Left ventricle myocardium inferior (tissue), 1 donor: ENCODE measurements around the gene RASA3. TPM values are rescaled to one million over a fixed set of nuclear protein-coding genes. Genes with fewer than 3 reads are reported as not detected.

ENCODE experiments used
- DNase-seq: peaks from one replicate; pipeline ENCODE4 v3.0.0-alpha.2; 2020
- H3K27ac ChIP-seq: fragments of 200-600 bp; replicated peaks from 2 replicates; pipeline ENCODE4 v1.8.0; 2021
- H3K27me3 ChIP-seq: fragments of 200-600 bp; 2 replicates; pipeline ENCODE4 v1.8.0; 2021; ENCODE audit warnings: low read depth
- H3K36me3 ChIP-seq: fragments of 200-600 bp; 2 replicates; pipeline ENCODE4 v1.8.0; 2021
- H3K4me1 ChIP-seq: fragments of 200-600 bp; 2 replicates; pipeline ENCODE4 v1.8.0; 2021
- H3K4me3 ChIP-seq: fragments of 200-600 bp; 2 replicates; pipeline ENCODE4 v1.8.0; 2021; ENCODE audit warnings: mild to moderate bottlenecking, moderate library complexity
- H3K9me3 ChIP-seq: fragments of 200-600 bp; replicated peaks from 2 replicates; pipeline ENCODE4 v1.8.0; 2021
- CTCF ChIP-seq: fragments of 200-600 bp; IDR thresholded peaks from 2 replicates; pipeline ENCODE4 v1.8.0; 2021; ENCODE audit warnings: antibody characterized with exemption, mild to moderate bottlenecking, borderline replicate concordance
- intact Hi-C: fragments of 100-400 bp; cut with micrococcal nuclease; formaldehyde crosslinking; loops from one replicate; pipeline ENCODE4 v1.11.0; 2022
- total RNA-seq: library from RNA; stranded (reverse); fragmentation: NEBNext Ultra II Directional; extraction: Animal tissue kit (Norgen Biotek cat#: 25700); gene quantifications from one replicate; pipeline ENCODE4 v1.2.1, GENCODE V29; 2021
- donor health status: DM: no; HTN: yes; CAD: no; lungs with severe emphysema.

RASA3 gene
- total RNA-seq, 1 donor from 2014 or later, result 9.5 TPM

GRCh38 chr13:114095486-114095885 lies 36.9 kb downstream of the RASA3 start:
- Histone ChIP-seq H3K4me1 (peaks cover 21% of the 10 kb centered on the region), H3K27ac (no peak overlapping the region), H3K27me3 (no peaks in the 10 kb centered on the region), H3K9me3 (peaks cover 30% of the 10 kb centered on the region), H3K36me3 (no peaks in the 10 kb centered on the region), H3K4me3 (no peak overlapping the region)
- intact Hi-C loops, result no loop called here
- no peak for DNase-seq
- no peak for TF ChIP-seq CTCF

DNA sequence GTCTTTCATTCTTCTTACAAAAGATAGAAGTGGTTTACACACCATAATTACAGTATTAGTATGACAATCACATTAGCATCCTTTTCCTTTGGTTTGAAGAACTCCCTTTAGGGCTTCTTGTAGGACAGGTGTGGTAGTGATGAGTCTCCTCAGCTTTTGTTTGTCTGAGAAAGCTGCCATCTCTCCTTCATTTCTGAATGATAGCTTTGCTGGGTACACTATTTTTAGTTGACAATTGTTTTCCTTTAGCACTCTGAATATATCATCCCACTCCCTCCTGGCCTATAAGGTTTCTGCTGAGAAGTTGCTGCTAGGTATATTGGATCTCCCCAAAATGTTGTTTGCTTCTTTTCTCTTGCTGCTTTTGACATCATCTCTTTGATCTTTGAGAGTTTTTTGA lies 39.3 kb downstream of the RASA3 start:
- Histone ChIP-seq H3K9me3 (peaks cover 30% of the 10 kb centered on the region), H3K27me3 (no peaks in the 10 kb centered on the region), H3K4me3 (no peak overlapping the region), H3K27ac (no peak overlapping the region), H3K36me3 (no peaks in the 10 kb centered on the region), H3K4me1 (peaks cover 2% of the 10 kb centered on the region)
- intact Hi-C loops, result no loop called here
- DNase-seq, result no peak
- no peak for TF ChIP-seq CTCF

- Histone ChIP-seq H3K9me3 (peaks cover 30% of the 10 kb centered on the region), H3K4me1 (no peaks in the 10 kb centered on the region), H3K4me3 (no peak overlapping the region), H3K36me3 (no peaks in the 10 kb centered on the region), H3K27ac (no peak overlapping the region), H3K27me3 (no peaks in the 10 kb centered on the region)
- no peak for TF ChIP-seq CTCF
- intact Hi-C loops, result no loop called here
- no peak for DNase-seq
Observed at GRCh38 chr13:114092468-114092867, 40.0 kb downstream of the RASA3 start.

DNA sequence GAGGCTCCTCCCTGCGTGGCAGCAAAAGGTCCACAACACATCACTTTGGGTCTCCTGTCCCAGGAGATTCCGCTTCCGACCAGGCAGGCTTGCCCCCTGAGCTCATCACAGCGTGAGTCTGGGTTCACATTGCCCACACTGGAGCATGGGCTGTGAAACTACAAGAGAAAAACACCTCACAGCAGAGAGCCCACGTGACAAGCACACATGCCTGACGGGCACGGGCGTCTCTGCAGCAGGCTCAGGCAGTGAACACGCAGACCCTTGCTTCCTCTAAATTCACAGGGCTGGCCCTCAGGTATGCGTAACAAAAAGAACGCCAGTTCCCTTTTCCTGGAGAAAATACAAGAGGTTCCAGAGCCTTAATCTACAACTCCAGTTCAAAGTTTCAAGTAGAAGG lies 41.9 kb downstream of the RASA3 start:
- intact Hi-C loops, result no loop called here
- no peaks in the 10 kb centered on the region for H3K36me3 ChIP-seq
- H3K9me3 ChIP-seq, result peaks cover 30% of the 10 kb centered on the region
- H3K27me3 ChIP-seq, result no peaks in the 10 kb centered on the region
- H3K4me3 ChIP-seq, result no peak overlapping the region
- no peak for TF ChIP-seq CTCF
- no peak overlapping the region for H3K27ac ChIP-seq
- no peak for DNase-seq
- H3K4me1 ChIP-seq, result no peaks in the 10 kb centered on the region

GRCh38 chr13:114089751-114090400 lies 42.5 kb downstream of the RASA3 start:
- intact Hi-C loops, result no loop called here
- DNase-seq, result no peak

More at GRCh38 chr13:114089751-114090400, 42.5 kb downstream of the RASA3 start:
- TF ChIP-seq CTCF, result no peak
- Histone ChIP-seq H3K4me1 (no peaks in the 10 kb centered on the region), H3K9me3 (peaks cover 30% of the 10 kb centered on the region), H3K27ac (no peak overlapping the region), H3K36me3 (no peaks in the 10 kb centered on the region), H3K4me3 (no peak overlapping the region), H3K27me3 (no peaks in the 10 kb centered on the region)
